Activated T-helper 2 cell treated with anti-CD3 and anti-CD28 coated beads, Interferon-gamma antibody, Interleukin-2, Interleukin-4, amounts not matched to agents 10 μg/mL and 5 μg/mL and 100 μg/mL, durations not matched to agents 14 hours and 24 hours and 36 hours (primary cell): ENCODE results near the gene RAMP1. TPM values are rescaled to one million over a fixed set of nuclear protein-coding genes. Genes with fewer than 3 reads are reported as not detected.

ENCODE experiments used
- DNase-seq: peaks from one replicate; pipeline ENCODE4 v3.0.0; 2021; ENCODE audit warnings: low spot score
- H3K27ac Mint-ChIP-seq: one replicate; pipeline ENCODE4 v1.8.0; 2021; ENCODE audit warnings: mixed read lengths
- H3K27me3 Mint-ChIP-seq: one replicate; pipeline ENCODE4 v1.8.0; 2021; ENCODE audit warnings: low read depth, mixed read lengths
- H3K36me3 Mint-ChIP-seq: one replicate; pipeline ENCODE4 v1.8.0; 2021; ENCODE audit warnings: low read depth, mixed read lengths
- H3K4me1 Mint-ChIP-seq: one replicate; pipeline ENCODE4 v1.8.0; 2021; ENCODE audit warnings: low read depth, mixed read lengths
- H3K4me3 Mint-ChIP-seq: one replicate; pipeline ENCODE4 v1.8.0; 2021; ENCODE audit warnings: low read depth, mild to moderate bottlenecking, moderate library complexity, mixed read lengths
- H3K9me3 Mint-ChIP-seq: one replicate; pipeline ENCODE4 v1.8.0; 2021; ENCODE audit warnings: mixed read lengths
- intact Hi-C: fragments of 100-400 bp; cut with micrococcal nuclease; formaldehyde crosslinking; loops from one replicate; pipeline ENCODE4 v1.15.1; 2023
- total RNA-seq: library from RNA; stranded (reverse); gene quantifications from 2 replicates; pipeline ENCODE4 v1.2.3, GENCODE V29; 2022

RAMP1 gene
- total RNA-seq, 1 donor from 2014 or later, result 13.1 TPM

DNA sequence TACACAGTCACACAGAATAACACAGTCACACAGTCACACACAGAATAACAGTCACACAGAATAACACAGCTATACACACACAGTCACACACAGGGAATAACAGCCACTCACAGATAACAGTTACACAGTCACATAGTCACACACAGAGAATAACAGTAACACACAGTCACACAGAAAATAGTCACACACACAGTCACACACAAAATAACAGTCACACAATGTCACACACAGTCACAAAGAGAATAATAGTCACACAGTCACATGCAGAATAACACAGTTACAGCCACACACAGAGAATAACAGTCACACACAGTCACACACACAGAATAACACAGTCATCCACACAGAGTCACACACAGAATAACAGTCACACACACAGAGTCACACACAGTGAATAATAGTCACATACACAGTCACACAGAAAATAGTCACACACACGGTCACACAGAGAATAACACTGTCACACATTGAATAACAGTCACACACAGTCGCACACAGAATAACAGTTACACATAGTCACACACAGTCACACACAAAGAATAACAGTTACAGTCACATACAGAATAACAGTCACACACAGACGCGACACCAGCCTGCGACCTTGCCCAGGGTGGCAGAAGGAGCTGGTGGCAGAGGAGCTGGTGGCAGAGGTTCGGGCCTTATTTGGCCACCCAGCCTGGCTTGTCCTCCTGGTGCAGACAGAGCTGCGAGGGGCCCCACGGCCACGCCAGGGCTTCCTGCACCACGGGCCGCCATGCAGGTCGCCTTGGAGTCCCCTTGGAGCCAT lies 51.3 kb downstream of the RAMP1 start:
- intact Hi-C loops, result no loop called here
- Mint-ChIP-seq H3K4me1 (peaks cover 6% of the 10 kb centered on the region), H3K9me3 (peaks cover 26% of the 10 kb centered on the region), H3K27me3 (no peaks in the 10 kb centered on the region), H3K27ac (no peak overlapping the region), H3K36me3 (peaks cover 9% of the 10 kb centered on the region), H3K4me3 (no peak overlapping the region)
- DNase-seq, result no peak

DNA sequence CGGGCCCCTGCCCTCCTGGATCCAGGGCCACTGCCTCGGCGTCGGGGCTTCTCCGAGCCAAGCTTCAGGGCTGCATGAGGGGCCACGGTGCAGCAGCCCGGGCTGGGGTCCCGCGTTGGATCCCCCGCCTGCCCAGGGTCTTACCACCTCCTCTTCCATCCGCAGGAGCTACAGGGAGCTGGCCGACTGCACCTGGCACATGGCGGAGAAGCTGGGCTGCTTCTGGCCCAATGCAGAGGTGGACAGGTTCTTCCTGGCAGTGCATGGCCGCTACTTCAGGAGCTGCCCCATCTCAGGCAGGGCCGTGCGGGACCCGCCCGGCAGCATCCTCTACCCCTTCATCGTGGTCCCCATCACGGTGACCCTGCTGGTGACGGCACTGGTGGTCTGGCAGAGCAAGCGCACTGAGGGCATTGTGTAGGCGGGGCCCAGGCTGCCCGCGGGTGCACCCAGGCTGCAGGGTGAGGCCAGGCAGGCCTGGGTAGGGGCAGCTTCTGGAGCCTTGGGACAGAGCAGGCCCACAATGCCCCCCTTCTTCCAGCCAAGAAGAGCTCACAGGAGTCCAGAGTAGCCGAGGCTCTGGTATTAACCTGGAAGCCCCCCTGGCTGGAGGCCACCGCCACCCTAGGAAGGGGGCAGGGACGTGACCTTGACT lies 52.1 kb downstream of the RAMP1 start:
- Mint-ChIP-seq H3K4me1 (peaks cover 6% of the 10 kb centered on the region), H3K36me3 (peaks cover 9% of the 10 kb centered on the region), H3K27me3 (peaks cover 2% of the 10 kb centered on the region), H3K4me3 (no peak overlapping the region), H3K27ac (no peak overlapping the region), H3K9me3 (peaks cover 24% of the 10 kb centered on the region)
- DNase-seq, result no peak
- intact Hi-C loops, result no loop called here

DNA sequence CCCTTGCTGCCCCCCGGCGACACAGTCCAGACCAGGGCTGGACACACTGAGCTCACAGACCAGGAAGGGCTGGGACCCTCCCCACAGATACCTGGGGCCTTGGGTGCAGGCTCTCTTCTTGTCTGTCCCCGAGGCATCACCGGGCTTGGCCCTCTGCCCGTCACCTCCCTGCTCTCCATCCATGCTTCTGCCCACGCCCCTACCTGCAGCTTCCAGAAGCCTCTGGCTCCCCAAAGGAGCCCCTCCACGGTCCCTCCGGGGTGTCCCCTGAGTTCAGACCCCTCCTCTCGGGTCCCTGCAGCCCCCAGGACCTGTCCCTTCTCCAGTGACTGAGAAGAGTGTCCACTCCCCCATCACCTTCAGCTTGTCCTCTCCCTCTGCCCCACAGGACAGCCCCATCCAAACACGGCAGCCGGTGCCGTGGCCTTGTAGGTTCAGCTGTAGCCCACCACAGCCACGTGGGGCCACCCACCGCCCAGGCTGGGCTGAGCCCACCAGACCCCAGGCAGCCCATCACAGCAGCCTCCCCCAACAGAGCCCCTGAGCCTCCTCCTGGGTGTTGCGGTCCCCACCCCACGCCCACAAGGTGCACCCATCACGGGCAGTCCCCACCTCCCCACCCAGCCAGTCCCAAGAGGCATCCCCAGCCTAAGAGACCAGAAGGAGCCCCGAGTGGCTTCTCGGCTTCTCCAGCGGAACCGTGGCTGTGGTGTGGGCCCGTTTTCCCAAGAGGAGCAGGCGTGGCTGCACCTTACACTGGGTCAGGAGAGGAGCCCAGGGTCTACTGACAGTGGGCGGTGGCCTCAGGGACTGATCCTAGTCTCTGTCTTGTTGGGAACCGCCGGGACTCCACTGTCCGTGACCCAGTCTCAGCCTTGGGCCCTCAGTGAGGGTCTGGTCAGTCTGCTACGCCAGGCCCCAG lies 53.1 kb downstream of the RAMP1 start:
- DNase-seq, result no peak
- Mint-ChIP-seq H3K27ac (no peak overlapping the region), H3K9me3 (peaks cover 16% of the 10 kb centered on the region), H3K27me3 (peaks cover 2% of the 10 kb centered on the region), H3K36me3 (peaks cover 2% of the 10 kb centered on the region), H3K4me1 (peaks cover 2% of the 10 kb centered on the region), H3K4me3 (no peak overlapping the region)
- intact Hi-C loops, result no loop called here

DNA sequence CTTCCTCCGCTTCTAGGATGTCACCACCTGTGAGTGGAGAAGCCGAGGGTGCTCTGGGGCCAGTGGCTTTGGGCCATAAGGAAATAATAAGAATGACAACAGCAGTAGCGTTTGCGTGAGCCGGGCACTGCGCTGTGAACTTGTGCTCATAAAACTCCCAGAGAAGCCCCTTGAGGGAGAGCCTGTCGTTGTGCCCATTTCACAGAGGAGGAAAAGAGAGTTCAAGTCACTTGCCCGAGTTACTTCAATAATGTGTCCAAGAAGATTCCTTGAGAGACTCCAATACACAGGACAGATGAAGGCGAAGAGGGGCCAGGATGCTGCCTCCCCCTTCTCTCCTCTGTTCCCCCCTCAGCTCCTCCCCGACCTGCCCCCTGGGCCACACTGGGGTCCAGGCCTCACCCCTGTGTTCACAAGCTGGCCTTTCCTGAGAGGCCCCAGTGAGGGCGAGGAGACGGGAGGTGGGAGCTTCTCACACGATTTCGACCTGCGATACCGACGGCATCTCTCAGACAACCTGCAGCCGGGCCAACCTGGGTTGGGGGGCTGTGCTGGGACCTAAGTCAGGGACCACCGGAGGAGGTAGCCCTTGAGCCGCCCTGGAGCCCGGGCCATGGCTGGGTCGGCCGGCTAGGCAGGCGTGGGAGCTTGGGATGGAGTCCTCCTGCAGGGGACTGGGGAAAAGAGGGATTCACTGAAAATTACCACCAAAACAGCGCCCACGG lies 53.9 kb downstream of the RAMP1 start:
- no peaks in the 10 kb centered on the region for H3K36me3 Mint-ChIP-seq
- DNase-seq, result no peak
- peaks cover 2% of the 10 kb centered on the region for H3K4me1 Mint-ChIP-seq
- H3K4me3 Mint-ChIP-seq, result no peak overlapping the region
- H3K27ac Mint-ChIP-seq, result no peak overlapping the region
- H3K9me3 Mint-ChIP-seq, result peaks cover 10% of the 10 kb centered on the region
- H3K27me3 Mint-ChIP-seq, result peaks cover 2% of the 10 kb centered on the region
- intact Hi-C loops, result no loop called here

DNA sequence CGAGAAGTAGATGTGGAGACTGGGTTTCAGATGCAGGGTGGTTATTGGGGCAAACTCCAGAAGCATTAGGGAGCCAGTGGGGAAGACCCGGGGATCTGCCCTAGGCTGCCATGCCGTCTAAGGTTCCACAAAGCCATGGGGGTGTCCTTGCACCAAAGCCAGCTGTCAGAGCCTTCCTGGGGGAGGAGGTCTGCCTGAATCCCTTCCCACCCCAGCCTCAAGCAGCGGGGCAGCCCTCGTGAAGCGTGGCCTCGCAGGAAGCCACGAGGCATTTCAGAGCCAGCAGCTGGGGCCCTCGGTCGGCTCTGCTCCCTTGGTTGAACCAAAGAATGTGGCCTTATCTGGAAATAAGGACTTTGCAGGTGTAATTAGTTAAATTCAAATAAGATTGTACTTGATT lies 56.2 kb downstream of the RAMP1 start:
- H3K9me3 Mint-ChIP-seq, result peaks cover 4% of the 10 kb centered on the region
- intact Hi-C loops, result no loop called here
- peaks cover 5% of the 10 kb centered on the region for H3K4me1 Mint-ChIP-seq
- no peak overlapping the region for H3K4me3 Mint-ChIP-seq
- no peak overlapping the region for H3K27ac Mint-ChIP-seq
- DNase-seq, result no peak
- H3K27me3 Mint-ChIP-seq, result peaks cover 2% of the 10 kb centered on the region
- no peaks in the 10 kb centered on the region for H3K36me3 Mint-ChIP-seq

DNA sequence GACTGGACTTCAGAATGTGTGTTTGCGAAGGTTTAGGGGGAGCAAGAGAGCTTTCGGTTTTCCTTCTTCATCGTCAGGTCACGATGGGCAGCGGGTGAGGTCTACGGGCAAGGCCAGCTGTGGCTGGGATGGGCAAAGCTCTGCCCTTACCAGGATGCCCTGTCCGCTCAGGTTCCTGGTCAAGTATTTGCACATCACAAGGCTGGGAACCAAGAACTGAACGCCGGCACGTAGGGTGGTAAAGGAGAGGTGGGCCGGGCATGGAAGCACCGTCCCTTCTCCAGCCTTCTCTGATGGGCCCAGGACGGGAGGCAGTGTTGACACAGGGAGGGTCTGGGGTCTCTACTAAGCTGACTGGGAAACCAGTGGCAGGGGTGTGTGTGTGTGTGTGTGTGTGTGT lies 56.9 kb downstream of the RAMP1 start:
- Mint-ChIP-seq H3K9me3 (no peaks in the 10 kb centered on the region), H3K4me1 (peaks cover 5% of the 10 kb centered on the region), H3K36me3 (no peaks in the 10 kb centered on the region), H3K27me3 (peaks cover 2% of the 10 kb centered on the region), H3K4me3 (no peak overlapping the region), H3K27ac (no peak overlapping the region)
- DNase-seq, result no peak
- intact Hi-C loops, result no loop called here

DNA sequence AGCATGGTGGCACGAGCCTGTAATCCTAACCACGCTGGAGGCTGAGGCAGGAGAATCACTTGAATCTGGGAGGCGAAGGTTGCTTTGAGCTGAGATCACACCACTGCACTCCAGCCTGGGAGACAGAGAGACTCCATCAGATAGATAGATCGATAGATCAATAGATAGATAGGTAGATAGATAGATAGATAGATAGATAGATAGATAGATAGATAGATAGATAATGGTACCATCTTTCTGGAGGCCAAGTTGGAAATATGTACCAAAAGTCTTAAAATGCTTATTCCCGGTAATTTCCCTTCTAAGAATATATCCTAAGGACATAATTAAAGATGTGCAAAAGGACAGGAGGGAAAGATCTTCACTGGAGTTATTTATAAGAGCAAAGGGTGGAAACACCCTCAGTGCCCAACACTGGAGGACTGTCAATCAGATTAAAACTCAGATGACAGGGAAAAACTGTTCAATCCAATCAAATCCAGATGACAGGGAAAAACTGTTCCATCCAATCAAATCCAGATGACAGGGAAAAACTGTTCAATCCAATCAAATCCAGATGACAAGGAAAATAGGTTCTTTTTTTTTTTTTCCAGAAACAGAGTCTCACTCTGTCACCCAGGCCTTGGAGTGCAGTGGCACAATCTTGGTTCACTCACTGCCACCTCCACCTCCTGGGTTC lies 58.4 kb downstream of the RAMP1 start:
- intact Hi-C loops, result no loop called here
- H3K27ac Mint-ChIP-seq, result no peak overlapping the region
- H3K36me3 Mint-ChIP-seq, result no peaks in the 10 kb centered on the region
- peaks cover 5% of the 10 kb centered on the region for H3K4me1 Mint-ChIP-seq
- no peaks in the 10 kb centered on the region for H3K9me3 Mint-ChIP-seq
- H3K4me3 Mint-ChIP-seq, result no peak overlapping the region
- H3K27me3 Mint-ChIP-seq, result peaks cover 2% of the 10 kb centered on the region
- no peak for DNase-seq

DNA sequence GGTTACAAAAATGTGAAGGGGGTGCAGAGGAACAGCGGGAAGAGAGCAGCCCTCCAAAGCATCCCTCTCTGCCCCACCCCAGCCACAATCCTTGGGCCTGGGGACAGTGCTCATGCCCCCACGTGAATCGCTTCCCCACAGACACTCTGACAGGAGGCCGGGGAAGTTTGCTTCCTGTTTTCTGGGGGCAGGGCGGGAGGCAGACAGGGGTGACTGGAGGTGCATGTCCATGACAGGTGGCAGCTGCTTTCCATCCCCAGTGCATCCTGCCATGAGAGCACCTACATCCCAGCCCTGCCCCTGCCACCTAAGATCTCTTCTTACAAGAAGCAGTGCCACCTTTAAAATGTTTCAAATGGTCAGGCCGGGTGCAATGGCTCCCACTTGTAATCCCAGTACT lies 60.2 kb downstream of the RAMP1 start:
- DNase-seq, result no peak
- Mint-ChIP-seq H3K4me3 (no peak overlapping the region), H3K9me3 (no peaks in the 10 kb centered on the region), H3K27me3 (peaks cover 2% of the 10 kb centered on the region), H3K27ac (no peak overlapping the region), H3K4me1 (peaks cover 7% of the 10 kb centered on the region), H3K36me3 (no peaks in the 10 kb centered on the region)
- intact Hi-C loops, result no loop called here

DNA sequence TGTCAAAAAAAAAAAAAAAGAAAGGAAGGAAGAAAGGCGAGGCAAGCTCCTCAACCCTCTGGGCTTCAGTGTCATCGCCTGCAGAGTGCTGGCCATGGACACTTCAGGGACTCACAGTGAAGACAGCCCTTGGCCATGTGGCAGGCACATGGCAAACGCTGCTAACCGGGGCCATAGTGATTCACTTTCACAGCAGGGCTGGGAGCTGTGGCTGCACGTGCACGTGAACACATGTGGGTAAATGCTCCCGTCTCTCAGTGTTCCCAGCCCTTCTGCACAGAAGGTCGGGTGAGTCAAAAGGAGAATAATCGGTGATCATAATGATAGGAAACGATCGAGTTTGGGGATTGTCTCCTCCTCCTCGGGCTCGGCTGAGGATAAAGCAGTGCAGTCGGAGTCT lies 61.2 kb downstream of the RAMP1 start:
- no peak overlapping the region for H3K27ac Mint-ChIP-seq
- H3K4me3 Mint-ChIP-seq, result no peak overlapping the region
- DNase-seq, result no peak
- peaks cover 11% of the 10 kb centered on the region for H3K4me1 Mint-ChIP-seq
- H3K9me3 Mint-ChIP-seq, result no peaks in the 10 kb centered on the region
- no peaks in the 10 kb centered on the region for H3K36me3 Mint-ChIP-seq
- intact Hi-C loops, result loop anchor here (5.0 kb wide), 1 partner anchor 47 kb away; the partner anchor contains the start of gene UBE2F
- H3K27me3 Mint-ChIP-seq, result peaks cover 2% of the 10 kb centered on the region

DNA sequence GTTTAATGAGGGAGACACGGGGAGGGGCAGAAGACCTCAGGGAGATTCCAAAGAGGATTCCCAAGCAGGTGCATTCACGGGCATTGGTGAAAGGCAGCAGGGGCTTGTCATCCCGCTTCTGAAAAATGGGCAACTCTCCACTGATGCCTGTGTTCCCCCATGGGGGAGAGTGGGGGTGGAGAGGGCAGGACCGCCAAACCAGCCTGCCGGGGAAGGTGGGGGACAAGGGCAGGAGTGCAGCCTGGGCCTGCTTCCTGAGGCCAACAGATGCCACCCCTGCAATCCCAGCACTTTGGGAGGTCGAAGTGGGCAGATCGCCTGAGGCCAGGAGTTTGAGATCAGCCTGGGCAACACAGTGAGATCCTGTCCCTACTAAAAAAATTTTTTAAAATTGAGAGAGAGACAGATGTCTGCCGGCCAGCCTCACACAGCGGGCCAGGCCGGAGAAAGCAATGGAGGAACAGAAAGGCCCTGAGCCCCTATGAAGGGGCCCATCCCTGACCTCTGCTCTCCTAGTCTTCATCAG lies 62.6 kb downstream of the RAMP1 start:
- no peaks in the 10 kb centered on the region for H3K9me3 Mint-ChIP-seq
- no peaks in the 10 kb centered on the region for H3K36me3 Mint-ChIP-seq
- no peak overlapping the region for H3K27ac Mint-ChIP-seq
- no peak for DNase-seq
- intact Hi-C loops, result loop anchor here (5.0 kb wide), 1 partner anchor 45 kb away; the partner anchor contains the start of gene UBE2F
- H3K27me3 Mint-ChIP-seq, result no peaks in the 10 kb centered on the region
- H3K4me1 Mint-ChIP-seq, result peaks cover 17% of the 10 kb centered on the region
- H3K4me3 Mint-ChIP-seq, result no peak overlapping the region

DNA sequence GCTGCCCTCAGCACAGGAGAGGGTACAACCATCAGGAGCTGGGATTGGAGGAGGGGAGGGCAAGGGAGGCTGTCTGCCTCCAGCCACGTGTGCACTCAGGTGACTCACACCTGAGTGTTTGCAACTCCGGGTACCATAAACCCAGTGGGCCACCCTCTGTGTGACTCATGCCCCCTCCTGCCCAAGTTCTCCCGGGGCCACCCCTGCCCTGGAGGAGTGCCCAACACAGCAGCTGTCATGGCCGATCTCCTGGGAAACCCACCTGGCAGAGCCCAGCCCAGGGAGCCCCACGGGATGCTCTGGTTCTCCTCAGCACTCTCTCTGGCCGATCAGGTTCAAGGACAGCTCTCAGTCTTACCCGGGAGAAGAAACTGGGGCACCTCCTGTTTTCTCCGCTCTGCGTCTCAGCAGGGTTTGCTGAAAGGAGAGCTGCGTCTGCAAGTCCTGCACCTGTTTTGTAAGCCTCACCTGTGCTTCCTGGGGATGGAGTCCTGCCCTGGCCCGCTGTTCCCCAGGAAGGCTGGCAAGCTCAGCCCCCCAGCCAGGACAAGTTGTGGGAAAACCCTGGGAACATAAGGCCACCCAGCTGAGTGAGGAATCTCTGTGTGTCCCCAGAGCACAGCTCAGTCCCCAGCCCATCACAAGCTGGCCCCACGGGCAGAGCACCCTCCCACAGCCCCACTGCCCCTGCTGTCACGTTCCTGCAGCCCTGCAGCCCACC lies 63.4 kb downstream of the RAMP1 start:
- Mint-ChIP-seq H3K27ac (no peak overlapping the region), H3K9me3 (no peaks in the 10 kb centered on the region), H3K36me3 (no peaks in the 10 kb centered on the region), H3K4me3 (peak overlapping the region; percentile 33), H3K4me1 (peaks cover 17% of the 10 kb centered on the region), H3K27me3 (no peaks in the 10 kb centered on the region)
- DNase-seq, result no peak
- intact Hi-C loops, result loop anchor here (5.0 kb wide), 1 partner anchor 44 kb away; the partner anchor contains the start of gene UBE2F
